ENCODE data around the gene WNT6. TPM values are rescaled to one million over a fixed set of nuclear protein-coding genes. Genes with fewer than 3 reads are reported as not detected.

WNT6 gene
- total RNA-seq, 1 experiment from 2014 or later: 20.3 TPM

GRCh38 chr2:218910741-218911140, 51.1 kb downstream of the WNT6 start:
- Histone ChIP-seq H3K27me3 (replicated peaks; ENCODE audit: control insufficient read depth, insufficient read depth, low read length) (no peaks in the 10 kb centered on the region), H3K4me1 (peaks cover 9% of the 10 kb centered on the region; the same call in 1 of the 2 replicates), H3K4me3 (ENCODE audit: low read depth, low read length) (no peak overlapping the region), H3K9me3 (no peaks in the 10 kb centered on the region), H3K36me3 (ENCODE audit: control insufficient read depth, insufficient read depth, low read length) (no peaks in the 10 kb centered on the region)
- POLR2A ChIA-PET: no interaction called here
- H3K27ac Mint-ChIP-seq (ENCODE audit: unreplicated experiment): no peak overlapping the region
- no TSS peak for BruUV-seq (replicated peaks)
- no peak for TF ChIP-seq CTCF (IDR thresholded peaks at IDR 0.05; ENCODE audit: insufficient read depth in 1 of 2, low read depth in 1 of 2, low read length in 1 of 2, severe bottlenecking in 1 of 2, unreplicated experiment in 1 of 2)
- no peak for DNase-seq
- no peaks in the 10 kb centered on the region for H3K27me3 Mint-ChIP-seq (ENCODE audit: insufficient read depth, unreplicated experiment)
- CTCF ChIA-PET: interaction anchor here (1.4 to 4.5 kb wide), 2 partner anchors 12 to 34 kb away, joined by 4 to 45 read pairs; no protein-coding TSS in a partner anchor
- peaks cover 12% of the 10 kb centered on the region for H3K36me3 Mint-ChIP-seq (ENCODE audit: insufficient read depth, unreplicated experiment)
- H3K9me3 Mint-ChIP-seq (ENCODE audit: unreplicated experiment): no peaks in the 10 kb centered on the region
- no peak overlapping the region for H3K4me3 Mint-ChIP-seq (ENCODE audit: unreplicated experiment)
- H3K4me1 Mint-ChIP-seq (ENCODE audit: low read depth, unreplicated experiment): peaks cover 8% of the 10 kb centered on the region
- intact Hi-C loops (cut with micrococcal nuclease; ENCODE audit: unreplicated experiment): no loop called here

DNA sequence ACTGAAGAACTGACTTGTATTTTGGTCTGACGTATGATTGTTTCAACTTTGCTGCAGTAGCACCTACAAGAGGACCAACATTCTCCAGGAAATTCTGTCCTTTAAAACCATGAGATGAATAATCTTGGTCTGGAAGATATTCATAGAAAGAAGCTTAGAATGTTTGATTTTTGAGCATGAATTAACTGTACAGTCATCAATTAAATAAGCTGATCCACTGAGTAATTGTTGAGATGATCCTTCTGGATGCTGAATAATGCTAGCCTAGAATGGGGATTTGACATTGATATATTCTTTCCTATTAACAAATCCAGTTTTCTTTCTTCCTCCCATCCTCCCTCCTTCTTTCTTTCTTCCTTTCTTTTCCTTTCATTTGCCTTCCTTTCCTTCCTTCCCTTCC, 60.9 kb downstream of the WNT6 start:
- BruUV-seq (replicated peaks): no TSS peak
- no peaks in the 10 kb centered on the region for H3K4me1 ChIP-seq
- no peak for DNase-seq
- peaks cover 20% of the 10 kb centered on the region for H3K9me3 ChIP-seq
- no peaks in the 10 kb centered on the region for H3K36me3 ChIP-seq (ENCODE audit: control insufficient read depth, insufficient read depth, low read length)
- TF ChIP-seq CTCF (IDR thresholded peaks at IDR 0.05; ENCODE audit: insufficient read depth in 1 of 2, low read depth in 1 of 2, low read length in 1 of 2, severe bottlenecking in 1 of 2, unreplicated experiment in 1 of 2): no peak
- no peaks in the 10 kb centered on the region for H3K36me3 Mint-ChIP-seq (ENCODE audit: insufficient read depth, unreplicated experiment)
- no peak overlapping the region for H3K4me3 Mint-ChIP-seq (ENCODE audit: unreplicated experiment)
- no peak overlapping the region for H3K27ac Mint-ChIP-seq (ENCODE audit: unreplicated experiment)
- H3K27me3 Mint-ChIP-seq (ENCODE audit: insufficient read depth, unreplicated experiment): no peaks in the 10 kb centered on the region
- H3K9me3 Mint-ChIP-seq (ENCODE audit: unreplicated experiment): peaks cover 24% of the 10 kb centered on the region
- ChIA-PET CTCF (no interaction called here), POLR2A (no interaction called here)
- no peaks in the 10 kb centered on the region for H3K4me1 Mint-ChIP-seq (ENCODE audit: low read depth, unreplicated experiment)
- H3K4me3 ChIP-seq (ENCODE audit: low read depth, low read length): no peak overlapping the region
- intact Hi-C loops (cut with micrococcal nuclease; ENCODE audit: unreplicated experiment): no loop called here
- H3K27me3 ChIP-seq (replicated peaks; ENCODE audit: control insufficient read depth, insufficient read depth, low read length): no peaks in the 10 kb centered on the region

Small RNA genes within 50 kb of the gene (microRNA-seq; reads per million reads assigned to microRNA genes)
- gene MIR9500: not detected

Other genes with a start within 250 kb of the WNT6 start
- gene ZNF142, start 200.2 kb upstream of the WNT6 start, total RNA-seq (2022): 37.0 and 38.5 TPM in 2 replicates
- 68.3 and 74.6 TPM in 2 replicates for gene BCS1L, start 200.1 kb upstream of the WNT6 start, total RNA-seq (2022)
- 30.5 and 32.1 TPM in 2 replicates for gene RNF25, start 187.8 kb upstream of the WNT6 start, total RNA-seq (2022)
- gene STK36, start 187.7 kb upstream of the WNT6 start, total RNA-seq (2022): 44.1 and 56.9 TPM in 2 replicates
- 86.6 and 87.9 TPM in 2 replicates for gene TTLL4, start 149.0 kb upstream of the WNT6 start, total RNA-seq (2022)
- 20.9 and 26.8 TPM in 2 replicates for gene CYP27A1, start 77.7 kb upstream of the WNT6 start, total RNA-seq (2022)
- not detected in 2 replicates for gene PRKAG3, start 28.0 kb upstream of the WNT6 start, total RNA-seq (2022)
- gene WNT10A, start 21.0 kb downstream of the WNT6 start, total RNA-seq (2022): 0.81 and 1.2 TPM in 2 replicates
- gene CDK5R2, start 99.9 kb downstream of the WNT6 start, total RNA-seq (2022): 0.18 and 0.21 TPM in 2 replicates
- not detected in 2 replicates for gene FEV, start 125.4 kb downstream of the WNT6 start, total RNA-seq (2022)
- 0.59 TPM in 1 of 2 replicates, not detected in the other for gene CRYBA2, start 133.6 kb downstream of the WNT6 start, total RNA-seq (2022)
- 0.34 and 0.77 TPM in 2 replicates for gene CFAP65, start 181.7 kb downstream of the WNT6 start, total RNA-seq (2022)
- gene IHH, start 201.1 kb downstream of the WNT6 start, total RNA-seq (2022): 19.0 and 22.6 TPM in 2 replicates

Data from Caco-2 (cell line).